A549 (cell line): ENCODE results near the gene DLGAP1. TPM values are rescaled to one million over a fixed set of nuclear protein-coding genes. Genes with fewer than 3 reads are reported as not detected.

Source experiments
- ATAC-seq, 2 experiments: fragments of 200-7000 bp in 1 of 2; fragments of >200 bp in 1 of 2; cut with Nextera tagmentation in 1 of 2; cut with Tn5 transposase in 1 of 2; 3 replicates each; pipeline versions ENCODE4 v1.8.0 to v1.9.1; 2018 to 2020; ENCODE audit warnings: mild to moderate bottlenecking in 1 of 2, moderate library complexity in 1 of 2
- CTCF ChIA-PET: fragments of 300-600 bp; sonication (Branson Sonifier 250); formaldehyde crosslinking; extraction: SDS; loops from one replicate; lab custom pipeline; 2021; ENCODE audit warnings: antibody characterized with exemption, inconsistent platforms; lab: Yijun Ruan, JAX
- POLR2A ChIA-PET: fragments of 350-600 bp; formaldehyde crosslinking; extraction: SDS; loops from one replicate; lab custom pipeline; 2021; ENCODE audit warnings: antibody characterized with exemption, inconsistent platforms; lab: Yijun Ruan, JAX
- DNase-seq, 2 experiments: peaks; one replicate each; pipeline versions ENCODE4 v3.0.0 to v3.0.0-alpha.2; 2011 to 2016; ENCODE audit warnings: low read depth in 1 of 2, low spot score in 1 of 2
- FAIRE-seq: peaks from 2 replicates; lab custom pipeline; 2011; peaks lifted over from hg19 to GRCh38; lab: Jason Lieb, UNC
- H3K27ac ChIP-seq, 2 experiments: fragments of >200 bp; sonication (Bioruptor Twin); formaldehyde crosslinking; 3 replicates each; pipeline ENCODE4 v1.5.1; 2016 to 2017
- H3K4me1 ChIP-seq: fragments of >200 bp; sonication (Bioruptor Twin); formaldehyde crosslinking; 3 replicates; pipeline ENCODE4 v1.6.1; 2016
- H3K4me2 ChIP-seq: fragments of >200 bp; sonication (Bioruptor Twin); formaldehyde crosslinking; 3 replicates; pipeline ENCODE4 v1.6.1; 2016
- H3K4me3 ChIP-seq: fragments of >200 bp; sonication (Bioruptor Twin); formaldehyde crosslinking; 3 replicates; pipeline ENCODE4 v1.5.1; 2016
- H3K9me3 ChIP-seq: fragments of >200 bp; sonication (Bioruptor Twin); formaldehyde crosslinking; 3 replicates; pipeline ENCODE4 v1.6.1; 2016
- BHLHE40 ChIP-seq: IDR thresholded peaks from 2 replicates; pipeline ENCODE4 v1.6.1; 2012; ENCODE audit warnings: low read depth, low read length, inconsistent platforms
- CHD4 ChIP-seq: fragments of 200-600 bp; sonication (generic); IDR thresholded peaks from 2 replicates; pipeline ENCODE4 v1.6.1; 2016; ENCODE audit warnings: antibody characterized with exemption, mild to moderate bottlenecking, borderline replicate concordance
- E2F6 ChIP-seq: IDR thresholded peaks from 2 replicates; pipeline ENCODE4 v1.6.1; 2012; ENCODE audit warnings: low read depth, borderline replicate concordance
- HES2 ChIP-seq: fragments of >200 bp; sonication (Bioruptor Twin); formaldehyde crosslinking; IDR thresholded peaks from 2 replicates; pipeline ENCODE4 v1.6.1; 2016
- HMGXB4 ChIP-seq: fragments of 250-450 bp; sonication (Bioruptor Pico); IDR thresholded peaks from 2 replicates; pipeline ENCODE4 v1.5.0; 2021; ENCODE audit warnings: mild to moderate bottlenecking, moderate library complexity, borderline replicate concordance
- HOXA7 ChIP-seq: fragments of 250-450 bp; sonication (Bioruptor Pico); IDR thresholded peaks from 2 replicates; pipeline ENCODE4 v1.5.0; 2020; ENCODE audit warnings: mild to moderate bottlenecking, moderate library complexity
- KDM1A ChIP-seq: fragments of 200-600 bp; sonication (generic); IDR thresholded peaks from 2 replicates; pipeline ENCODE4 v1.6.1; 2016; ENCODE audit warnings: low read depth, mild to moderate bottlenecking
- KDM5A ChIP-seq: fragments of 200-600 bp; sonication (generic); IDR thresholded peaks from 2 replicates; pipeline ENCODE4 v1.6.1; 2016; ENCODE audit warnings: antibody characterized with exemption, mild to moderate bottlenecking
- MAFK ChIP-seq: fragments of 450-650 bp; IDR thresholded peaks from 2 replicates; pipeline ENCODE4 v1.6.1; 2014; ENCODE audit not compliant: partially characterized antibody
- MYC ChIP-seq: IDR thresholded peaks from 2 replicates; pipeline ENCODE4 v1.6.1; 2012; ENCODE audit warnings: mild to moderate bottlenecking, inconsistent platforms, low read length, improper control_type of control experiment, borderline replicate concordance
- NFE2L2 ChIP-seq: fragments of 150-350 bp; conservative IDR thresholded peaks from 2 replicates; pipeline ENCODE4 v1.6.1; 2014; ENCODE audit warnings: low read length
- NR3C1 ChIP-seq: fragments of >200 bp; sonication (Bioruptor Twin); formaldehyde crosslinking; IDR thresholded peaks from 3 replicates; pipeline ENCODE4 v1.6.1; 2017
- POLR2A ChIP-seq: IDR thresholded peaks from 2 replicates; pipeline ENCODE4 v1.6.1; 2012; ENCODE audit warnings: mild to moderate bottlenecking, low read length
- RARB ChIP-seq: fragments of 250-450 bp; sonication (Bioruptor Pico); IDR thresholded peaks from 2 replicates; pipeline ENCODE4 v1.8.0; 2021; ENCODE audit warnings: mild to moderate bottlenecking, moderate library complexity
- RCOR1 ChIP-seq: fragments of 150-350 bp; IDR thresholded peaks from 2 replicates; pipeline ENCODE4 v1.6.1; 2014; ENCODE audit warnings: antibody characterized with exemption, low read length, low read depth
- SMC3 ChIP-seq: fragments of >200 bp; sonication (Bioruptor Twin); formaldehyde crosslinking; IDR thresholded peaks from 3 replicates; pipeline ENCODE4 v1.6.1; 2018; ENCODE audit warnings: inconsistent platforms
- SREBF2 ChIP-seq: fragments of 450-650 bp; IDR thresholded peaks from 2 replicates; pipeline ENCODE4 v1.6.1; 2014; ENCODE audit warnings: mild to moderate bottlenecking, moderate library complexity
- ZC3H11A ChIP-seq: fragments of 450-650 bp; IDR thresholded peaks from 2 replicates; pipeline ENCODE4 v1.6.1; 2014; ENCODE audit warnings: antibody characterized with exemption, mild to moderate bottlenecking
- ZNF302 ChIP-seq: fragments of 250-450 bp; sonication (Bioruptor Pico); IDR thresholded peaks from 2 replicates; pipeline ENCODE4 v1.9.0; 2021; ENCODE audit warnings: inconsistent platforms, mild to moderate bottlenecking, moderate library complexity
- WGBS: methylation state at CpG from one replicate; pipeline ENCODE4 v1.1.6; 2017; ENCODE audit errors: missing lambda C conversion rate; 5-methylcytosine and 5-hydroxymethylcytosine counted together
- polyA plus RNA-seq, 4 experiments: library from polyadenylated mRNA; depleted of rRNA in 3 of 4; stranded (reverse); fragments of >200 nt; fragmentation: RNase III in 1 of 4; extraction: RNeasy Plus Mini Kit Qiagen cat#74134 plus additional on column Dnase treatment in 1 of 4; gene quantifications; 2 replicates in 3 of 4; 3 replicates in 1 of 4; pipeline ENCODE4 v1.2.3, GENCODE V29; 2011 to 2017
- TF ChIP-seq, protein P1 (sequence below): fragments of 250-450 bp; sonication (Bioruptor Pico); IDR thresholded peaks from 2 replicates; pipeline ENCODE4 v1.5.0; 2020; ENCODE audit warnings: low read depth, mild to moderate bottlenecking, moderate library complexity
- TF ChIP-seq, protein P2 (sequence below): fragments of >200 bp; sonication (Bioruptor Twin); formaldehyde crosslinking; IDR thresholded peaks from 3 replicates; pipeline ENCODE4 v1.5.1; 2016

The DLGAP1 gene
- polyA plus RNA-seq, 2 of the 4 experiments (the other 2 are of a cell fraction) = 0.04 to 0.12 TPM

- FAIRE-seq = no peak
- DNase-seq = no peak
- WGBS = 4% methylated on average over 15 of the region's 15 CpGs
- Histone ChIP-seq H3K4me1 (no peaks in the 10 kb centered on the region), H3K27ac (no peak overlapping the region), H3K4me2 (no peak overlapping the region), H3K9me3 (no peaks in the 10 kb centered on the region), H3K4me3 (no peak overlapping the region)
- ATAC-seq = no peak
- CTCF ChIA-PET = no interaction called here
- POLR2A ChIA-PET = no interaction called here
- TF ChIP-seq KDM5A (no peak), MAFK (no peak)
These were observed 102.2 kb downstream of the DLGAP1 start for GRCh38 chr18:4352746-4353551.

DNA sequence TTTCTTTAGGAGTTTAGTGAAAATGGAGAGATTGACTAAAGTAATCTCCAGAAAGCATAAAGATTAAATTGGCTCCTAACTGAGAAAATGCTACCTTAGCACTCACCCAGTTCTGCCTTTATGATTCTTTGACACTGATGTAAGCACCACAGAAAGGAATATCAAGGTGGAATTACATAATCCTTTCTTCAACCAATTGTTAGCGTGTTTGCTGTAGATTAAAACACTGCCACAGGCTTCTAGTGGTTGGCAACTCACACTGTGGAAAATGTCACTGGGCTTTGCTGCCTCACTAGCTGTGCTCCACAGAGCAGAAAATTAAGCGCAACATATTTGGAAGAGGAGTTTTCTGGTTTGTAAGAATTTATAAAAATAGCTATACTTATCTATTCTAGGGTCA, 104.1 kb downstream of the DLGAP1 start:
- whole genome bisulfite sequencing = 26% methylated on average over 2 of the region's 2 CpGs
- ATAC-seq = no peak
- no peak for FAIRE-seq
- H3K4me1 ChIP-seq = no peaks in the 10 kb centered on the region
- H3K4me2 ChIP-seq = no peak overlapping the region
- DNase-seq = no peak
- ChIA-PET POLR2A (no interaction called here), CTCF (no interaction called here)
- H3K4me3 ChIP-seq = no peak overlapping the region
- TF ChIP-seq NR3C1 = no peak
- TF ChIP-seq SMC3 = no peak
- no peak for TF ChIP-seq ZNF302 (CRISPR knock-in tag)
- no peak for TF ChIP-seq SREBF2
- TF ChIP-seq, protein P1, sequence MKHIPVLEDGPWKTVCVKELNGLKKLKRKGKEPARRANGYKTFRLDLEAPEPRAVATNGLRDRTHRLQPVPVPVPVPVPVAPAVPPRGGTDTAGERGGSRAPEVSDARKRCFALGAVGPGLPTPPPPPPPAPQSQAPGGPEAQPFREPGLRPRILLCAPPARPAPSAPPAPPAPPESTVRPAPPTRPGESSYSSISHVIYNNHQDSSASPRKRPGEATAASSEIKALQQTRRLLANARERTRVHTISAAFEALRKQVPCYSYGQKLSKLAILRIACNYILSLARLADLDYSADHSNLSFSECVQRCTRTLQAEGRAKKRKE (CRISPR knock-in tag) = no peak
- TF ChIP-seq RCOR1 = no peak
- TF ChIP-seq BHLHE40 = no peak
- TF ChIP-seq HES2 = no peak
- TF ChIP-seq CHD4 = no peak
- no peak for TF ChIP-seq MAFK
- no peak overlapping the region for H3K27ac ChIP-seq
- H3K9me3 ChIP-seq = no peaks in the 10 kb centered on the region

- Histone ChIP-seq H3K4me2 (no peak overlapping the region), H3K27ac (no peak overlapping the region), H3K4me1 (no peaks in the 10 kb centered on the region), H3K9me3 (no peaks in the 10 kb centered on the region), H3K4me3 (no peak overlapping the region)
- 52% methylated on average over 1 of the region's 1 CpG for WGBS
- FAIRE-seq (no peak), DNase-seq (no peak), ATAC-seq (no peak)
- POLR2A ChIA-PET = no interaction called here
- TF ChIP-seq NFE2L2 (no peak), HOXA7 (CRISPR knock-in tag) (no peak)
- TF ChIP-seq, protein P2, sequence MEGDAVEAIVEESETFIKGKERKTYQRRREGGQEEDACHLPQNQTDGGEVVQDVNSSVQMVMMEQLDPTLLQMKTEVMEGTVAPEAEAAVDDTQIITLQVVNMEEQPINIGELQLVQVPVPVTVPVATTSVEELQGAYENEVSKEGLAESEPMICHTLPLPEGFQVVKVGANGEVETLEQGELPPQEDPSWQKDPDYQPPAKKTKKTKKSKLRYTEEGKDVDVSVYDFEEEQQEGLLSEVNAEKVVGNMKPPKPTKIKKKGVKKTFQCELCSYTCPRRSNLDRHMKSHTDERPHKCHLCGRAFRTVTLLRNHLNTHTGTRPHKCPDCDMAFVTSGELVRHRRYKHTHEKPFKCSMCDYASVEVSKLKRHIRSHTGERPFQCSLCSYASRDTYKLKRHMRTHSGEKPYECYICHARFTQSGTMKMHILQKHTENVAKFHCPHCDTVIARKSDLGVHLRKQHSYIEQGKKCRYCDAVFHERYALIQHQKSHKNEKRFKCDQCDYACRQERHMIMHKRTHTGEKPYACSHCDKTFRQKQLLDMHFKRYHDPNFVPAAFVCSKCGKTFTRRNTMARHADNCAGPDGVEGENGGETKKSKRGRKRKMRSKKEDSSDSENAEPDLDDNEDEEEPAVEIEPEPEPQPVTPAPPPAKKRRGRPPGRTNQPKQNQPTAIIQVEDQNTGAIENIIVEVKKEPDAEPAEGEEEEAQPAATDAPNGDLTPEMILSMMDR = no peak
- TF ChIP-seq, protein P1 (CRISPR knock-in tag) = no peak
- CTCF ChIA-PET = no interaction called here
These were observed 119.7 kb downstream of the DLGAP1 start for GRCh38 chr18:4335386-4335785.

DNA sequence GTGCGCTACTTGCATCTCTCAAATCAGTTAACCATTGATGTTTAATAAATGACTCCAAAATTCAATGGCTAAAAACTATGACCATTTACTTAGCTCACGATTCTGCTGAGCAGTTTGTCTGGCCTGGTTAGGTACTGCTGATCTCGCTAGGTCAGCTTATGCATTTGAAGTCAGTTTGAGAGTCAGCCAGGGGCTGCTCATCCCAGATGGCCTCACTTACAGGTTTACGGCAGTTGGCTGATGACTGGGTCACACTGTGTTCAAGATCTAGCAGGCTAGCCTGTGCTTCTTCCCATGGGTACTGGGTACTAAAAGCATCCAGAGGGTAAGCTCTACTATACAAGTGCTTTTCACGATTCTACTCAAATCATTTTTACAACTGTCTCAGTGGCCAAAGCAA, 122.1 kb downstream of the DLGAP1 start:
- 26% methylated on average over 5 of the region's 5 CpGs for WGBS
- TF ChIP-seq ZC3H11A (no peak), E2F6 (no peak), RARB (no peak), POLR2A (no peak), KDM1A (no peak), HMGXB4 (no peak), MYC (no peak)
- no peak overlapping the region for H3K27ac ChIP-seq
- FAIRE-seq (no peak), DNase-seq (no peak), ATAC-seq (no peak)
- no peak overlapping the region for H3K4me3 ChIP-seq
- no peak overlapping the region for H3K4me2 ChIP-seq
- CTCF ChIA-PET = no interaction called here
- no peaks in the 10 kb centered on the region for H3K4me1 ChIP-seq
- POLR2A ChIA-PET = no interaction called here
- H3K9me3 ChIP-seq = no peaks in the 10 kb centered on the region
